GM21619 (cell line): ENCODE data around the gene RARA.
"Not testable (repeated sequence)": the region's sequence is repeated elsewhere in the genome, so short reads cannot be mapped to it uniquely, and the experiment has no call there.

Experiments used
- ATAC-seq: cut with Tn5 transposase; IDR thresholded peaks from one replicate; pipeline ENCODE4 v1.9.1; 2021; ENCODE audit not compliant: unreplicated experiment

RARA gene

DNA sequence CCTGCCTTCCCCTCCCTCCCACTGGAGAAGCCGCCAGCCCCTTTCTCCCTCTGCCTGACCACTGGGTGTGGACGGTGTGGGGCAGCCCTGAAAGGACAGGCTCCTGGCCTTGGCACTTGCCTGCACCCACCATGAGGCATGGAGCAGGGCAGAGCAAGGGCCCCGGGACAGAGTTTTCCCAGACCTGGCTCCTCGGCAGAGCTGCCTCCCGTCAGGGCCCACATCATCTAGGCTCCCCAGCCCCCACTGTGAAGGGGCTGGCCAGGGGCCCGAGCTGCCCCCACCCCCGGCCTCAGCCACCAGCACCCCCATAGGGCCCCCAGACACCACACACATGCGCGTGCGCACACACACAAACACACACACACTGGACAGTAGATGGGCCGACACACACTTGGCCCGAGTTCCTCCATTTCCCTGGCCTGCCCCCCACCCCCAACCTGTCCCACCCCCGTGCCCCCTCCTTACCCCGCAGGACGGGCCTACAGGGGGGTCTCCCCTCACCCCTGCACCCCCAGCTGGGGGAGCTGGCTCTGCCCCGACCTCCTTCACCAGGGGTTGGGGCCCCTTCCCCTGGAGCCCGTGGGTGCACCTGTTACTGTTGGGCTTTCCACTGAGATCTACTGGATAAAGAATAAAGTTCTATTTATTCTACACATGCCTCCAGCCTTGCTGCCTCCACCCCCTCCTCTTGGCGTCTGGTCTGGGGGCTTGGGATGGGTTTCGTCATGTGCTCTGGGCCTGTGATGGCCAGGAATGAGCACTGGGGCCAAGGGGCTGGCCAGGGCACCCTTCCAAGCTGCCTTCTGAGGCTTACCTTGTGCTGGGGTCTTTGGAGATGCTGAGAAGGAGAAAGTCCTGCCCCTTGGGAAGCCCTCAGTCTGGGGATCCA is 48.3 kb downstream of the RARA start:
- ATAC-seq, result no peak

DNA sequence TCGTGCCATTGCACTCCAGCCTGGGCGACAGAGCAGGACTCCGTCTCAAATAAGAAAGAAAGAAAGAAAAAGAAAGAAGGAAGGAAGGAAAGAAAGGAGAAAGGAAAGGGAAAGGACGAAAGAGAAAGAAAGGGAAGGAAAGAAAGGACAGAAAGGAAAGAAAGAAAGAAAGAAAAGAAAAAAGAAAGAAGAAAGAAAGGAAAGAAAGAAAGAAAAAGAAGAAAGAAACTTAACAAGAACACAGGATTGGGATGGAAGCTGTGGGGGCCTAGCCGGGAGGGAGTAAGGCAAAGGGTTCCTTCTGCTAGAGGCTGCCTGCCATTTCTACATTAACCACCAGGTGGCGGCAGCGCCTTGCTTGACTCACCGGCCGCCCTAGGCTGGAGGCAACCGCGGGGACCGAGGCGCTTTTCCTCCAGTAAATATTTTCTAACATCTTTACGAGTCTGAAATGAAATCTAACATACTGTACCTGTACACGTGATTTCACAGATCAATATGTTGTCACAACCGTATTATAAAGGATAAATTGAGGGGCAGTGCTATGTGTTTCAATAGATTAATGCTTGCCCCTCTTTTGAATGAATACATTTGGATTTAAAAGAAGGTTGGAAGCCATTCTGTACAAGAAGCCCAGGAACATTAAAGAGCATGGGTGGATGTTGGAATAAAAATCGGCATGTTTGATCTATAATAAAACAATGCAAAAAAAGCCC is 49.5 kb downstream of the RARA start:
- ATAC-seq, result no peak

DNA sequence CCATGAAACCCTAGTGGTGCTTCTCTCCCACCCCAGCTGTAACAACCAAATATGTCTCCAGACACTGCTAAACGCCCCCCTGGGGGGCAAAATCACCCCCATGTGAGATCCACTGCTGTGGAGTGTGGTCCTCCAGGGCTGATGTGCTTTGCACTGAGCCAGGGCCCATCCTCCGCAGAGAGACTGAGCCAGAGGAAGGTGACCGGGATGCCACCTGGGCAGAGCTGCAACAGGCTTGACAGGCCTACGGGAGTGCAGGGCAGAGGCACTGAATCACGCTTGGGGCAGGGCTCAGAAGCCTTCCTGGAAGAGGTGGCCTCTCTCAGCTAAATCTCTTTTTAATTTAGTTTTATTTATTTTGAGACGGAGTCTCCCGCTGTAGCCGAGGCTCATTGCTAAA is 51.1 kb downstream of the RARA start:
- no peak for ATAC-seq

DNA sequence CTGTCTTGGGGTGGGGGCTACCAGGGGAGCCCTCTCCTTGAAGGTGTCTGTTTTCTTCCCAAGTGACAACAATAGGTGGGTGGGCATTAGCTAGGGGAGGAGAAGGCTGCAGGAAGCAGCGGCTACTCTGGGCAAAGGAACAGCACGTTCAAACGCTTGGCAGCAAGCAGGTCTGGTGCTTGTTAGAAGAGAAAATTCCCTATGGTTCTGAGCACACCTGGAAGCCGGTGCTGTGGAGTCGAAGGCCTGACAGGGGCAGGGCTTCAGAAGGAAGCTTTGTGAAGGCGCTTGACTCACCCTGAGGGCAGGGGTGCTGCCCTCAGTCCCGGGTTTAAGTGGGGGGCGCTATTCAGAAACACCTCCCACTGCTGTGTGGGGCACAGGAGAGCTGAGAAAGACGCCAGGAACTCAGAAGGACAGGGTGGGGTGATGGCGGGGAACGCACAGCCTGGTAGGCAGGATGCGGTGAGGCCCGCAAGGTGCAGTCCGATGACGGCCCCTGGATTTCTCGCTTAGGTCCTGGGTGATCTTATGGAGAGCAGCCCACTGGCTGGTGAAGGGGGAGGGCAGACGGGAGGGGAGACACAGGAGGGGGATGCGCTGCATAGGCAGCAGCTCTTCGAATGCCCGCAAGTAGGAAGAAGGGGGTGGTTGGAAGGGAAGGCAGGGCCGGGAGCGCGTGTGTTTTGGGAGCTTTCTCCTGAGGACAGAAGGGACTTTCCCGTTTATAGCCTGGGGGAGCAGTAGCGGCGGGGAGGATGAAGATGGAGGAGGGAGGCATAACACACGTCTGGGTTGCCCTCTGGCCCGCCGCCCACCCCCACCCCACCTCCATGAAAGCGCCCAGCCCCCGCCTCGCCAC is 52.3 kb downstream of the RARA start:
- ATAC-seq, result no peak

DNA sequence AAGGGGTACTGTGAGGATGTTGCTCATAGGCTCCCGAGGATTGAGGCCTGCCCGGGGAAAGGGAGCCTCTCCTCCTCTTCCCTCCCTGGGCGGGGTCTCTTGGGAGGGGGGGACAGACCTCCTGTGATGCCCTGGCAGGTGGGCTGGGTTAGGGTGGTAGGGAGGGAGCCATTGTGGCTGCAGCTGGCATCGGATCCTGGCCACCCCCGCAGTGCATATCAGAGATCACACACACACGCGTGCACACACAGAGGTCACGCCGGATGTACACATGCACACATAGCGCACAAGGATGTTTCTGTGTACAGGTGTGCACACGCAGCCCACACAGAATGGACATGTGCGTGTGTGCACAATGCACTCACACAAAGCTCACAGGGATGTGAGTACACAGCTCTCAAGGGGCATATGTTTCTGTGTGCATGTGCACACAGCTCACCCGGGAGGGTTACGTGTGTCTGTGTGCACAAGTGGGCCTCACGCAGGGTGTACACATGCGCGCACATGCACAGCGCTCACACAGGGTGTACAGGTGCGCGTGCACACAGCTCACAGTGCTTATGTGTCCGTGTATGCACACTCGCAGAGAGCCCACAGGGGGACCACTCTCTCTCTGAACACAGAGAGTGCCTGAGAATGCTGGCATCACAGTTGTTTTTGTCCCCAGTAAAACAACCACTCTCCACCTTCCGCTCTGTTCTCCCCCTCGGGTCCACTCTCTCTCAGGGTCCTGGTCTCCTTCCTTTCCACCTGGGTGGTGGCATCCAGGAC is 53.1 kb downstream of the RARA start:
- no peak for ATAC-seq

DNA sequence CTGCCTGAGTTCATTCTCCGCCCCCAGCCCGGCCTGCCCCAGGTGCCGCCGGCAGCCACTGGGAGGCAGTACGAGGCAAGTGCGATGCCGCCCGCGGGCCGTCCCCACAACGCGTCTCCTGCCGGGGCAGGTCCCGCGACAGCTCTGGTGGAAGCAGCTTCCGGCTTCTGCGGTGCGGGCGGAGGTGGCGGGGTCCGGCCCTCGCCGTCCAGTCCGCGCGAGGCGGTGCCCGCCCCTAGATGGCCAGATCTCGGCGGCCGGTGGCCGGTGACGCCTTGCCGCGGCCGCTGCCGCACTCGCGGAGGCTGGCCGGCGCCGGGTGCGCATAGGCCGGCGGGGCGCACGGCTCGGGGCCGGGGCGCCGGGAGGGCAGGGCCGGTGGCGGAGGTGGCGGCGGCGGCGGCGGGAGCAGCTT is 53.7 kb downstream of the RARA start:
- peak; percentile 62 for ATAC-seq

DNA sequence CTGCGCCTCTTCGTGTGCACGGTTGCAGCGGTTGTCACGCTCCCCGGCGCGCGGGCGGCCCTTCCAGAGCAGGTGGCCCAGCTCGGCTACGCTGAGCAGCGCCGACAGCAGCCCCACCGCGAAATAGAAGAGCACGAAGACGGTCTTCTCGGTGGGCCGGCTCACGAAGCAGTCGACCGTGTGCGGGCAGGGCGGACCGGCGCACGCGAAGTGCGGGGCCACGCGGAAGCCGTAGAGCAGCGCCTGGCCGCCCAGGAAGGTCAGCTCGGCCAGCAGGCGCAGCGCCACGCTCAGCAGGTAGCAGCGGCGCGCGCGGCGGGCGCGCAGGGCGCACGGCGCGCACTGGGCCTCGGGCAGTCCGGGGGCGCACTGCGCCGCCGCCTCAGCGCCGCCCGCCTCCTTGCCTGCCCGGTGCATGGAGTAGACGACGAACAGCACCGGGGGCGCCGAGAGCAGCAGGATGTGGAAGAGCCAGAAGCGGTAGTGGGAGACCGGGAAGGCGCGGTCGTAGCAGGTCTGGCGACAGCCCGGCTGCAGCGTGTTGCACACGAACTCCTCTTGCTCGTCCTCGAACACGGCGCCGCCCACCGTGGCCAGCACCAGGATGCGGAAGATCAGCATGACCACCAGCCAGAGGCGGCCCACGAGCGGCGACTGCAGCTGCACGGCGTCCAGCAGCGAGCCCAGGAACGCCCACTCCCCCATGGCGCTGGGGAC is 54.3 kb downstream of the RARA start:
- no peak for ATAC-seq

DNA sequence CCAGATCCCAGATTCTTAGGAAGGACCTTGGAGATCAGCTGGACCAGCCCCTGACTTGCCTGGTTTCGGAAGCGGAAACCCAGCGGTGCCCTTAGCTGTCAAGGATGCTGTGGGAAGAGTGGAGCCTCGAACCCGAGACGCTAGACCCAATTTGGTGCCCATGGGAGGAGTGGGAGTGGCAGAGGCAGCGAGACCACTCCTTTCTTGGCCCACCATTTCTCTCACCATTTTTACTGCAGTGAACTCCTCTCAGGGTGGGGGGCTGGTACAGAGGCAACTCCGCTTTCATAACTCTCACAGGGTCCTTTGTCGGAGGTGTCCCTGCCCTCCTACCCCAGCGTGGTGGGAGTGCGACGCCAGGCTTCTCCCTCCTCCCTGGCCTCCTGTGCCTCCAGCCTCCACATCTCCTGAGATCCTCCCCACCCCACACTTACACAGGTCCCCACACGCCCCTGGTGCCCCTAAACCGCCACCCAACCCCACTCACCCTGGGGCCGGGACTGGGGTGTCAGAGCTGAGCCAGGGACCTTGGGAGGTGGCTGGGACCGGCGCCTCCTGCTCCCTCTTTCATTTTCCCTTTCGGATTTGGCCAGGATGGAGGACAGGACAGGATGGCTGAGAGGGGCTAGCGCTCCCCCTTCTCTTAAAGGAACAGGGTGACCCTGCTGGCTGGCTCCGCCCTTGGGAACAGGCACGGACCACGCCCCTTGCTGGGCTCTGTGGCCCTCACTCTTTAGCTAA is 55.3 kb downstream of the RARA start, which contains the start of gene GJD3:
Gene GJD3, minus strand, starts transcription at position 617 of the 741 bp plus-strand sequence. CDS start 922 bp downstream, outside the sequence.
- no peak for ATAC-seq

DNA sequence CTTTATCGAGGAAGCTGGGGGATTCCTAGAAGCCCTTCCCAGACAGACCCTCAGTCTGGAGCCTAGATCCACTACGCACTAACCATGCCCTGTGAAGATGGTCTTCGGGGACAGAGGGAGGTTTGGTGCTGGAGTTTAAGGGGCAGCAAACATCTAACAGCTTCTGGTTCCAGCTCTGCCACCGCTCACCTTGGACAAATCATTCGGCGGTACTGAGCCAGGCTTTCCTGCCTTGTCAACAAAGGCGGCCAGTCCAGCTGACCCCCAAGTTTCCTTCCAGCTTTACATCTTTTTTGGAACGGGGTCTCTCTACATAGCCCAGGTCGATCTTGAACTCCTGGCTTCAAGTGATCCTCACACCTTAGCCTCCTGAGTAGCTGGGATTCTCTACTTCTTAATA is 55.9 kb downstream of the RARA start:
- no peak for ATAC-seq

DNA sequence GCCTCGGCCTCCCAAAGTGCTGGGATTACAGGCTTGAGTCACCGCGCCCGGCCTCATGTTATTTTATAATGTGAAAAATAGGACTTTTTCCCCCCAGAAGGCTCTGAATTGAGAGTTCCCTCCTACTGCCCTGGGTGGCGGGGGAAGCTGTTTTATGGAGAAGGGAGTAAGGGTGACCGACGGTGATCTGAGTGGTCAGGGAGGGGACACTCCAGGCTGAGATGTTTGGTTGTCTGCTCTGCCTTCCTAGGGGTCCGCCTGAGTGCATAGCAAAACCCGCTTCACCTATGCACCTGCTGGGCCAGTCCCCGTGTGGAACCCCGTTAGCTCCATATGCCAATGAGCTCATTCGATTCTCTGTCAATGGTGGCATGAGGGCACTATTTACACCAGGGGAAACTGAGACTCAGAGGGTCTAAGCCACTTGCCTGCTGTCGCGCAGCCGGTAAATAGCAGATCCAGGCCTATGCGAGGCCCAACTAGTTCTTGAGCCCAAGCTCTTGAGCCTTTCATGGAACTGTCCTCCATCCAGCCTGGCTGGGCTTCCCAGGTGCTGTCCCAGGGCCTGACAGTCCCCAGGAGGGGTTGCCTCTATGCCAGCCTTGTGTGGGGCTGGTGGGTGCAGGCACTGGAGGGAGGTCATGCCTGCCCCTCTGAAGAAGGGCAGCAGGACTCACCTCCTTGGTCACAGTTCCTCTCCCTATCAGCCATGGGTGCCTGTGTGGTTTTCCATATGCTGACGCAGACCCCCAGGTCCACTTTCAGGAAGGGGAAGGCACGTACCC is 57.3 kb downstream of the RARA start:
- no peak for ATAC-seq

DNA sequence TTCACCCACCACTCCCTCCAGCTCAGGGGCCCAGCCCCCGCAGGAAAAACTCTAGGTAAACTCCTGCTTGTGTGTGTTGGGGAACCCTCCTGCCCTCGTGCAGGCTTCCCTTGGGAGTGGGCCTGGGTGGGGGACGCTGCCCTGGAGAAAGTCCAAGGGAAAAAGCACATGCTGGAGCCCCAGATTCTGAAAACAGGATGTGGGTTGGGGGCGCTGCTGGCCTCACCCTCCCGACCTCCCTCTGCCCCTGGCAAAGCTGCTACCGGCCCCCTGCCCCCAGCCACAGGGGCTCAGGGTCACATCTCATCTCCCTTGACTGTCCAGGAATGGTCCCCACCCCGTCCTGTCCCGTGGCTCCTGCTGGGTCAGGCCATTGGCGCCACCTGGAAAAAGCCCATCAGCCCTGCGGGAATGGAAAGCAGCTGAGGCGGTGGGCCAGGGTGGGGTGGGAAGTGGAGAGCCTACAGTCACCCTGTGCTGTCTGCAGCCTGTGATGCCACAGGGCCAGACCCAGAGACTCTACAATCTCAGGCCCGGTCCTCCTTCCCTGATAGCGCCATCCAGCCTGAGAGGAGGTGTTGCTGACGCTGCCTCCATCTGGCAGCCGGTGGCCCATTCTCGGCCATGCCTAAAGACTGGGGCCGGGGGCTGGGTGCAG is 58.0 kb downstream of the RARA start:
- ATAC-seq, result no peak

DNA sequence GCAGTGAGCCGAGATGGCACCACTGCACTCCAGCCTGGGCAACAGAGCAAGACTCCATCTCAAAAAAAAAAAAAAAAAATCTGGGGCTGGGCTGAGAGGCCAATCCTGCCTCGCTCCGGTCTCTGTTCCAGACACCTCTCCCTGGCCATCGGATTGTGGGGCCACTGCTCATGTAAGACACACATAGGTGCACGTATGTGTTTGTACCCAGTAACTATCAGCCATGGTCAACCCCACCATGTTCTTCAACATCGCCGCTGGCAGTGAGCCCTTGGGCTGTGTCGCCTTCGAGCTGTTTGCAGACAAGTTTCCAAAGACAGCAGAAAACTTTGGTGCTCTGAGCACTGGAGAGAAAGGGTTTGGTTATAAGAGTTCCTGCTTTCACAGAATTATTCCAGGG is 58.7 kb downstream of the RARA start:
- ATAC-seq, result not testable (repeated sequence)

DNA sequence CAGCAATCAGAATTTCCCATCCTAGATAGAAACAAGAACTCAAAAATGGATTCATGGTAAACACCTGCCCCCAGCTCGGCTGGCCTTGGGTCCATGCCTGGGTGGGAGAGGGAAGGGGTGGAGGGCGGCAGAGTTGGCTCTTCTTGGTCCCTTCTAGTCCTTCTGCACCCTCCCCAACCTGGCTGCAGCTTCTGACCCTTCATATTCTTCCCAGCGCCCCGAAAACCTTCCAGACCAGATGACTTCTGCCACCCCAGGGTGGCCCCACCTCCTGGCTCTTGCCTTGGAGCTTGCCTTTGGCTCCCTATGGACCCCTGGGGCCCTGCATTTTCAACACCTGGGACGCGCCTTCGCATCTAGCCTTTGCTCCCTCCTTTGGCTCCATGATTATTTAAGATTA is 60.9 kb downstream of the RARA start:
- no peak for ATAC-seq

DNA sequence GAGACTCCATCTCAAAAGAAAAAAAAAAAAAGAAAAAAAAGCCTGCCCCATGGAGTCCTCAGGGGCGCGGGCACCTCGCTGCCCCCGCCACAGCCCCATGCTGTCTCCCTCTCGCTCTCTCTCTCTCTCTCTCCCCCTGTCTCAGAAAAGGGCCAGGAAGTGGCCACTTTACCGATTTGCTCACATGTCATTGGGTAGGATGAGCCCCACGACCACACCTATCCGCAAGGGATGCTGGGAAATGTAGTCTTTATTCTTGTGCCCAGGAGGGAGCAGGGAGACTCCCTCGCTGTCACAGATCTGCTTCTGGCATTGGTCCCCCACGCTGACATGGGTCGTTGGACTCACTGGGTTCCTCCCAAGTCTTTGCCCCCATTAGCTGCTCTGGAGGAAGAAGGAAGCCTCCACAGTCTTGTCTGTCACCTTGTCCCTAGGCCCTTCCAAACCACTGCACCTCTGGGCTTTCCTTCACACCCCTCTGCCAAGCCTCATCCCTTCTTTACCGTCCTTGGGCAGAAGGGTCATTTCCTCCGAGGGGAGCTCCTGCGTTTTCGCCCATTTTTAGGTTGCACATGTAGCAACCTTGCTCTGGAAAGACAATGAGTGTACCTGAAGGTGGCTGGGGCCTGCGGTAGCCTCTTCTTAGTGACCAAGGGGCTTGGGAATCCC is 62.4 kb downstream of the RARA start:
- ATAC-seq, result no peak

DNA sequence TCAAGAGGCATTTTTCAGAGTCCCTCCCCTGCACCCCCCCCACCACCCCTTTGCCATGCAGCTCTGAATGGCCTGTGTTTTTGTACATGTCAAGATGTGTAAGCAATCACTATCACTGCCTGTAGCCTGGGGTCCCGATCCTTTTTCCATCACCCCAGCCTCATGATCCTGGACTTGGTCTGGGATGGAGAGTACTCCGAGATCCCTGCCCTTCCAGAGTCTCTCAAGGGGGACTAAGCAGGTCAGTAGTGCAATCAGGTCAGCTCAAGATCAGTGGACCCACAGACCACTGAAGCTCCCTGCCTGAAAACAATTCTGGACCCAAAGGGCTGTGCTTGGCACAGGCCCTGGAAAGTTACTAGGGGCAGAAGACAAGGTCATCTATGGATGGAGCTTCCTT is 63.1 kb downstream of the RARA start:
- no peak for ATAC-seq

DNA sequence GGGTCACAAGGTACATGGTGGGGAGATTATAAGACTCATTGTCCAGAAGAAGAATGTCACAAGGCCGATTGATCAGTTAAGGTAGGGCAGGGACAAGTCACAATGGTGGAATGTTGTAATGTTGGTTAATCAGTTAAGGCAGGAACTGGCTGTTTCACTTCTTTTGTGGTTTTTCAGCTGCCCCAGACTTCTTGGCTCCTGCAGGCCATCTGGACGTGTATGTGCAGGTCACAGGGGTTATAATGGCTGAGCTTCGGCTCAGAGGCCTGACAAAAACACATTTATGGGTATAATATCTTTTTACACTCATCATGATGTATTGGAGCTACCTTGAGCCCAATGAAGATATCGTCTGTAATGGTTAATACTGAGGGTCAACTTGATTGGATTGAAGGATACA is 63.7 kb downstream of the RARA start:
- not testable (repeated sequence) for ATAC-seq

DNA sequence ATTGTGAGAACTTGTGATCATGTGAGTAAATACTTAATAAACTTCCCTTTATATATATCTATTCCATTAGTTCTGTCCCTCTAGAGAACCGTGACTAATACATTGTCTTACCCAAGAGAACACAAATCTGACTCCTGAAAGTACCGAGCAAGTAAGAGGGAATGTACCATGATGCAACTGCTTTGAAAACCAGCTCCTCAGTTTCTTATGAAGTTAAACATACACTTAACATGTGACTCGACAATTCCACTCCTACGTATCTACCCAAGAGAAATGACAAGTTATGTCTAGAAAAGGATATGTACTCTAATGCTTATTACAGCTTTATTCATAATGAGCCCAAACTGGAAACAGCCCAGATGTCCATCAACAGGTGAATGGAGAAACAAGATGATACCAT is 64.3 kb downstream of the RARA start:
- ATAC-seq, result no peak
